ENCODE data around the gene KIF14.

Gene KIF14, protein sequence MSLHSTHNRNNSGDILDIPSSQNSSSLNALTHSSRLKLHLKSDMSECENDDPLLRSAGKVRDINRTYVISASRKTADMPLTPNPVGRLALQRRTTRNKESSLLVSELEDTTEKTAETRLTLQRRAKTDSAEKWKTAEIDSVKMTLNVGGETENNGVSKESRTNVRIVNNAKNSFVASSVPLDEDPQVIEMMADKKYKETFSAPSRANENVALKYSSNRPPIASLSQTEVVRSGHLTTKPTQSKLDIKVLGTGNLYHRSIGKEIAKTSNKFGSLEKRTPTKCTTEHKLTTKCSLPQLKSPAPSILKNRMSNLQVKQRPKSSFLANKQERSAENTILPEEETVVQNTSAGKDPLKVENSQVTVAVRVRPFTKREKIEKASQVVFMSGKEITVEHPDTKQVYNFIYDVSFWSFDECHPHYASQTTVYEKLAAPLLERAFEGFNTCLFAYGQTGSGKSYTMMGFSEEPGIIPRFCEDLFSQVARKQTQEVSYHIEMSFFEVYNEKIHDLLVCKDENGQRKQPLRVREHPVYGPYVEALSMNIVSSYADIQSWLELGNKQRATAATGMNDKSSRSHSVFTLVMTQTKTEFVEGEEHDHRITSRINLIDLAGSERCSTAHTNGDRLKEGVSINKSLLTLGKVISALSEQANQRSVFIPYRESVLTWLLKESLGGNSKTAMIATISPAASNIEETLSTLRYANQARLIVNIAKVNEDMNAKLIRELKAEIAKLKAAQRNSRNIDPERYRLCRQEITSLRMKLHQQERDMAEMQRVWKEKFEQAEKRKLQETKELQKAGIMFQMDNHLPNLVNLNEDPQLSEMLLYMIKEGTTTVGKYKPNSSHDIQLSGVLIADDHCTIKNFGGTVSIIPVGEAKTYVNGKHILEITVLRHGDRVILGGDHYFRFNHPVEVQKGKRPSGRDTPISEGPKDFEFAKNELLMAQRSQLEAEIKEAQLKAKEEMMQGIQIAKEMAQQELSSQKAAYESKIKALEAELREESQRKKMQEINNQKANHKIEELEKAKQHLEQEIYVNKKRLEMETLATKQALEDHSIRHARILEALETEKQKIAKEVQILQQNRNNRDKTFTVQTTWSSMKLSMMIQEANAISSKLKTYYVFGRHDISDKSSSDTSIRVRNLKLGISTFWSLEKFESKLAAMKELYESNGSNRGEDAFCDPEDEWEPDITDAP (N-terminal part only)

GRCh38 chr1:200620273-200621131, at the start of gene KIF14:
TSS of gene KIF14 (minus strand) at chr1:200620751. CDS start at chr1:200618723, 2,028 bp downstream.
- peak within 1 kb of the TSS; percentile 70; the same call in 1 of the 2 replicates for H3K27ac ChIP-seq
- no peak for TF ChIP-seq CTCF (conservative IDR thresholded peaks at IDR 0.05)

GRCh38 chr1:200669314-200670241, 49.0 kb upstream of the KIF14 start, which contains the start of gene DDX59:
TSS of gene DDX59 (minus strand) at chr1:200669907. CDS start at chr1:200666740, 3,167 bp downstream.
- peak within 1 kb of the TSS; percentile 97 for H3K27ac ChIP-seq
- TF ChIP-seq CTCF (conservative IDR thresholded peaks at IDR 0.05), result no peak

DNA sequence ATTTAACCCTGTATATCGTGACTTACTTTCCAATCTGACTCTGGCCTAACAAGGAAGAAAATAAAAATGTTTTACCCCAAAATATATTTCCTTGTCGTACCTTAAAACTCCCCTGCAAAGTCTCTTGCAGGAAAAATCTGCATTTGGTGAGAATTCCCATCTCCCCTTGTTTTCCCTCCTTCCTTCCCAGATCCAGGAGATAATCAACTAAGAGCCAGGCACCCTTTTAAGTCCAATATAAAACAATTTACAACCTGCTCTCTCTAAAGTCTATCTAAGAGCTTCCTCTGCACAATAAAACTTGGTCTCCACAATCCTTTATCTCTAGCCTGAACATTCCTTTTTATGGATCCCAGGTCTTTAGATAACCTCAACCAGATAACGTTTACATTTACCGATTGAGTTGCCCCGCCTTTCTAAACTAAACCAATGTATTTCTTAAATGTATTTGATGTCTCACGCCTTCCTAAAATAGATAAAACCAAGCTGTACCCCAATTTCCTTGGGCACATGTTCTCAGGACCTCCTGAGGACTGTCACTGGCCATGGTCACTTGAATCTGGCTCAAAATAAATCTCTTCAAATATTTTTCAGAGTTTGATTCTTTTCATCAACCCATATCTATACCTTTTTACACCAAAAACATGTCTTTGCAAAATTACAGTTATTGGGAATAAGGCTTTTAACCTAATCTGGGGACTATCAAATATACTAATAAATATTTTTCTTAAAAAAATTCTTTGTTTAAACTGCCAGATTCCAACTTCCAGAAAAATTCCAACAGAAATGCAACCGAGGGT, 48.2 kb upstream of the KIF14 start:
- H3K27ac ChIP-seq, result peak overlapping the region; percentile 97
- TF ChIP-seq CTCF (conservative IDR thresholded peaks at IDR 0.05), result no peak

- H3K27ac ChIP-seq, result no peak overlapping the region
Observed at GRCh38 chr1:200666309-200666708, 45.8 kb upstream of the KIF14 start.

DNA sequence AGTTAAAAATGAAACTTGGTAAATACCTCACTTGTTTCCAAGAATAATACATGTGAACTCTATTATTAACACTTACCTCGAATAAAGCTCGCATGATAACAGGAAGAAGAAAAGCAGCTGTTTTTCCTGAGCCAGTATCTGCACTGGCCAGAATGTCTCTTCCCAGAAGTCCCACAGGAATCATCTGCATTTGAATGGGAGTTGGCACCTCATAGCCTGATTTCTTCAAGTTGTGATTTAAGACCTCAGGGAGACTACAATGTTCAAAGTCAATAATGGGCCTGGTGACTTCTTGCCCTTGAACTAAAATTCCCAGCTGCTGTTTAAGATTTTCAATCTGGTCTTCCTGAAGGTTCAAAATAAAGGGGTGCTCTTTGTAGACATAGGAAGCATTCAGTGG, 45.3 kb upstream of the KIF14 start:
- no peak overlapping the region for H3K27ac ChIP-seq
- no peak for TF ChIP-seq CTCF (conservative IDR thresholded peaks at IDR 0.05)

More at GRCh38 chr1:200666309-200666708, 45.8 kb upstream of the KIF14 start:
- no peak for TF ChIP-seq CTCF (conservative IDR thresholded peaks at IDR 0.05)

Data from VCaP (cell line).